HPDE6-E6E7 (cell line): Measurements from ENCODE around the gene CNTN6.

ENCODE experiments used
- DNase-seq: peaks from one replicate; pipeline ENCODE4 v3.0.0; 2011; ENCODE audit warnings: missing footprints; ENCODE audit errors: extremely low spot score

CNTN6 gene

DNA sequence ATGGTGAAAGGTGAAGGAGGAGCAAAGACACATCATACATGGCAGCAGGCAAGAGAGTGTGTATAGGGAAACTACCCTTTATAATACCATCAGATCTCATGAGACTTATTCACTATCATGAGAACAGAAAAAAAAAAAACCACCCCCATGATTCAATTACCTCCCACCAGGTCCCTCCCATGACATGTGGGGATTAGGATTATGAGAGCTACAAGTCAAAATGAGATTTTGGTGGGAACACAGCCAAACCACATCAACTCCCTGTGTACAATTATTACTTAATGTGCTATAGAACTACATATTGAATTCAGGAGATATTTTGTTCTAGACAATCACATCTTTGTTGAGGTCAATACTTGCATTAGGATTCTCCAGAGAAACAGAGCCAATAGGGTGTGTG lies 313.4 kb downstream of the CNTN6 start:
- DNase-seq, result no peak

DNA sequence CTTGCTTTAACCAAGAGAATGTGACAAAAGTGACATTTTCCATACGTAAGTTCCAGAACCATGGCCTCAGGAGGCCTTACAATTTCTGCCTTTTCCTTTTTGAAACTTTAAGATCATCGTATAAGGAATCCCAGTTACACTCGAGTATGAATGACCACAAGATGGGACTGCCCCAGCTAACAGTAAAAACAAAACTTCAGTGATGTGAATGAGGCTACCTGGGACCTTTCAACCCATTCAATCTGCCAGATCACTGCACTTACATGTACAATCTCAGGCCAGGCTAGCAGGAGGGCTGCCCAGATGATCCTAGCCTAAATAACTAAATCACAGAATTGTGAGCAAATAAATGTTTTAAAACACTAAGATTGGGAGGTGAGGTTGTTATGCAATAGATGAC lies 328.8 kb downstream of the CNTN6 start:
- DNase-seq, result no peak

DNA sequence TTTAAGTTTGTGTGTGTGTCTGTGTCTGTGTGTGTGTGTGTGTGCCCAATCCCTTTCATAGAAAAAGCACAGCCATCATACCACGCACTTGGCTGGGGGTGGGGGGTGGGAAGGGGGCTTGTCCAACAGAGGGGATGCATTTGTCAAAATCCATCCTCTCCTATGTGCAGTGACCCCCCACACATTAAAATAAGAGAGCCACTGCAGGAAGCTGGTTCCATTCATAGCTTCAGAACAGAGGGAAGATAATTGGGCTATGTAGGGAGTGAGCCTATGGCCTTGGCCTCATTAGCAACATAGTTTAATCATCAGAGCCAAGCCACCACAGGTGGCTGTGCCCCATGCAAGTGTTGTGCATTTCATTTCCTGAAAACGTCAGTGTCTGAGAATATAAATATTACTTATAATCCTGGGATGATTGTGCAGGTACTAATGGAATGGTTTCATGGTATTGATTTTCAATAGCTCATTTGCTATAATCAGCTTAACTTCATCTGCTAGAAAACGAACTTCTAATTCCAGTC lies 330.8 kb downstream of the CNTN6 start:
- DNase-seq, result no peak

DNA sequence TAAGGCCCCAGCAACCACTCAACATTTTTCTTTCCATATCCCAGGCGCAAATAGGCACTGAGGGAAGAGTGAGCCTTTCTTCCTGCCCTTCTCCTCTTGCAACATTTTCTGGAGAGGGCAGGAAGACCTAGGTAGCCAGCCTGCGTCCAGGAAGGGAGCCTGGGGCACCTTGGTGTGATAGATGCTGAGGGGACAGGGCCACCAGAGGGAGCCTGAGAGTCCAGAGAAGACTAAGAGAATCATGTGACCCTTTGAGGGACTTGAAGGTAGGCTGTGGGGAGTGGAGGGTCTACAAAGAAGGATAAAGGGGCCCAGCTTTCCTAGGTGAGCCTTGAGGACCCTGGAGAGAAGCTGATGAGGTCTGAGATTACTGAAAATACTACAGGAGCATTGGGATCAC lies 346.6 kb downstream of the CNTN6 start:
- no peak for DNase-seq

DNA sequence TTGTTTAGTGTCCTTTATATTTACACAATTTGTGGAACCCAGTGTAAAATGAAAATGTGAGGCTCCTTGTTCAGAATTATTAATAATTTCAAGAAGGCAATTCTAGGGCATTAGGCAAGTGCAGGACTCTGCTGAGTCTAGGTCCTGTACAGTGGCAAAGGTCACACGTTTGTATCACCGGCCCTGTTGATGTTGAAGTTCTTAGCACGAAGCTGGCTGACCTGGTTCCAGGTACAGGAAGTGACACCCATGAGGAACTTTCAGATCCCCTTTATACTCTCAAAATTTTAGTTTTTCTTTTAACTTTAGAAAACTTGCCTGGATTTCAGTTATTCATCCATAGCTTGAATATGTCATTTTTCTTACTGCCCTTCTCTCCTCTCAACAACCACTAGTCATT lies 349.4 kb downstream of the CNTN6 start:
- DNase-seq, result no peak

DNA sequence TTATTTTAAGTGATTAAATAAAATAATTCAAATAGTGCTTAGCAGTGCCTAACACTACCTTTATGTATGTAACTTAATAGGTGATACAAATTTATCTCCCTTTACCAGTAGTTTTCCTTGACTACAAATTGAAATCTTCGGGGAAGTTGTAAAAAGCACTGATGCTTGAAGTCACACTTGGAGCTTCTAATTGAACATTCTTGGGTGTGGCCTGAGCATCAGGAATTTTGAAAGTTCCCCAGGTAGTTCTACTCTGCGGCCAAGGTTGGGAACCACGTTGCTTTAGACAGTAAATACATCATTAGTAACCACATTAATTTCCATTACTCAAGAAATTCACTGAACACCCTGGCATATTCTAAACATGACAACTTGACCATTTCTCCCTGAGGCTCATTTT lies 351.4 kb downstream of the CNTN6 start:
- DNase-seq, result no peak

DNA sequence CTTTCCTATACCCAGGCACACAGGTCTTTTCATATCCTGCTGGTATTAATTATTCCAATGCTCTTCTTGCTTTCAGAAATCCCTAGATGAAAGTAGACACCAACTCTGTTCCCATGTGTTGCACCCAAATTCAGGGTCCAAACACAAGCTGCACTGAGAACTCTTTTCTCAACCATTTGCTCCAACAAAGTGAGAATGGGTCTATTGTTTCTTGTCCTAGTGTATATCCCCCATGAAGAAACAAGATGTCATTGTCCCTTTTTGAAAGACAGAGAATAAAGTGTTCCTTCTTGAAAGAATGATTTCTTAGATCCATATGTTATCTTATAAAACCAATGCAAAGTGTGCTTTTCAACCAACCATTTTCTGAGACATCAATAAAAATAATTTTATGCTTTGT lies 353.7 kb downstream of the CNTN6 start:
- no peak for DNase-seq

DNA sequence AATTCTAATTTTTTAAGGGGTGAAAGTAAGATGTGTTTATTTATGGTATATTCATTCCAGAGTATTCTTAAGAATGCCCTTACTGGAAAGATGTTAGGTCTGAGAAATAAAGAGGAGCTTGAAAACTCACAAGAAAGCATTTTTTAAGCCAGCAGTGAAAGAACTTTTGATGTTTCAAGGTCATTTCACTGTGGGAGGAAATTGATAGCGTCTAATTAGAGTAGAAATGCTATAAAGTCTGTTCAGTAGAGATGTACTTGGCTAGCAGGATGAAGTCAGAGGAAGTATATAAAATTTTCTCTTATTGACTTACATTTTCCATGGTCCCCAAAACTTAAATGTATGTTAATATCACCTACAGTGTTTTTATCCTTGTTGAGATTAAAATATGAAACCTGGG lies 354.6 kb downstream of the CNTN6 start:
- no peak for DNase-seq

DNA sequence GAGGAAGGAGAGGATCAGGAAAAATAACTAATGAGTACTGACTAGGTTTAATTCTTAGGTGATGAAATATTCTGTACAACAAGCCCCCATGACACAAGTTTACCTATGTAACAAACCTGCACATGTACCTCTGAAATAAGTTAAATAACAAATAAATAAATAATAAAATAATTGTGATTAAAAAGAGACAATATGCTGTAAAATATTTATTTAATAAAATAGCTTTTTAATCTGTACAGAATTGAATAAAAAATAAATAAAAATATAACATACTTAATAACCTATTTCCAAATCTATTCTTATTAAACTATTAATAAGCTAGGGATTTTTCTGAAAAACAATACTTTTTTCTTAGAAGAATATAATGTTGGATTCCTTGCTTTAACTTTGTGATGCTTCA lies 355.6 kb downstream of the CNTN6 start:
- no peak for DNase-seq
